IgD-negative memory B cell (primary cell): ENCODE data around the gene PLXNB2. TPM values are rescaled to one million over a fixed set of nuclear protein-coding genes. Genes with fewer than 3 reads are reported as not detected.

Experiments
- H3K27ac Mint-ChIP-seq, 3 donors: one replicate each; pipeline ENCODE4 v1.8.0; 2020 to 2022; ENCODE audit warnings: mild to moderate bottlenecking in 3 of 3, mixed read lengths in 3 of 3, moderate library complexity in 1 of 3
- H3K27me3 Mint-ChIP-seq: one replicate; pipeline ENCODE4 v1.8.0; 2021; ENCODE audit warnings: mixed read lengths
- H3K36me3 Mint-ChIP-seq: one replicate; pipeline ENCODE4 v1.8.0; 2020; ENCODE audit warnings: mild to moderate bottlenecking, mixed read lengths
- H3K4me1 Mint-ChIP-seq, 3 donors: one replicate each; pipeline ENCODE4 v1.8.0; 2020 to 2022; ENCODE audit warnings: mixed read lengths in 3 of 3, mild to moderate bottlenecking in 1 of 3
- H3K4me3 Mint-ChIP-seq, 4 donors: one replicate each; pipeline ENCODE4 v1.8.0; 2020 to 2022; ENCODE audit warnings: mild to moderate bottlenecking in 4 of 4, mixed read lengths in 4 of 4, moderate library complexity in 3 of 4
- H3K9me3 Mint-ChIP-seq, 3 donors: one replicate each; pipeline ENCODE4 v1.8.0; 2020 to 2021; ENCODE audit warnings: mixed read lengths in 3 of 3, mild to moderate bottlenecking in 1 of 3
- polyA plus RNA-seq: library from polyadenylated mRNA; unstranded; fragments of 300-500 nt; fragmentation: Illumina TruSeq; gene quantifications from one replicate; pipeline ENCODE4 v1.2.3, GENCODE V29; 2021

PLXNB2 gene
- polyA plus RNA-seq, 1 donor from 2014 or later = 2.7 TPM

DNA sequence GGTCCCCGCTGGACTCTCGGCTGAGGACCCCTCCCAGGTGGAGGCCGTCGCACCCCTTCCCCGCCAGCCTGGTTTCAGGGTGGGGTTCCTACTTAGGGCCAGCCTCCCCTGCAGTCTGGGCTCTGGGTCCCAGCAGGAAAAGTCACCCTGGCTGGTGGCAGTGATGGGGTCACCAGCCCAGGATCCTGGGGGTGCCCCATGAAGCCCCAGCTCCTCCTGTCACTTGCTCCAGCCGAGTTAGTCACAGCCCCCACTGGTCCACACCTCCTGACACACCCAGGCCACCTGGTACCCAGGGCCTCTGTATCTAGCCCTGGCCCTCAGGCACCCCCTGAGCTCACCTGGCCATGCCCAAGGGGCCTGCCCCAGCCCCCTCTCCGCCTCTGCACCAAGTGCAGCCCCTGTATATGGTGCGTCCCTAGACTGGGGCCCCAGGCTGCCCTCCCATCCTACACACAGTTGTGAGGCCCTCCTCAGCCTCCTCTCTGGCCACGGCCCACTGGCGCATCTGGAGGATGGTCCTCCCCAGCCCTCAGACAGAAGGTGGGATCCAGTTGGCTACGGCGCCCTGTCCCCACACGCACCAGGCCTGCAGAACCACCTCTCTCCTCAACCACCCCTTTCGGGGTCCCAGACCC, 6.7 kb downstream of the PLXNB2 start:
- peak overlapping the region in 1 of 3 donors; percentile 28 for H3K27ac Mint-ChIP-seq
- peaks cover 10 to 32% (median 25%) of the 10 kb centered on the region in 3 donors for H3K4me1 Mint-ChIP-seq
- no peaks in the 10 kb centered on the region for H3K9me3 Mint-ChIP-seq
- H3K36me3 Mint-ChIP-seq = no peaks in the 10 kb centered on the region
- peaks cover 5% of the 10 kb centered on the region for H3K27me3 Mint-ChIP-seq
- H3K4me3 Mint-ChIP-seq = peak overlapping the region in 1 of 4 donors; percentile 79

DNA sequence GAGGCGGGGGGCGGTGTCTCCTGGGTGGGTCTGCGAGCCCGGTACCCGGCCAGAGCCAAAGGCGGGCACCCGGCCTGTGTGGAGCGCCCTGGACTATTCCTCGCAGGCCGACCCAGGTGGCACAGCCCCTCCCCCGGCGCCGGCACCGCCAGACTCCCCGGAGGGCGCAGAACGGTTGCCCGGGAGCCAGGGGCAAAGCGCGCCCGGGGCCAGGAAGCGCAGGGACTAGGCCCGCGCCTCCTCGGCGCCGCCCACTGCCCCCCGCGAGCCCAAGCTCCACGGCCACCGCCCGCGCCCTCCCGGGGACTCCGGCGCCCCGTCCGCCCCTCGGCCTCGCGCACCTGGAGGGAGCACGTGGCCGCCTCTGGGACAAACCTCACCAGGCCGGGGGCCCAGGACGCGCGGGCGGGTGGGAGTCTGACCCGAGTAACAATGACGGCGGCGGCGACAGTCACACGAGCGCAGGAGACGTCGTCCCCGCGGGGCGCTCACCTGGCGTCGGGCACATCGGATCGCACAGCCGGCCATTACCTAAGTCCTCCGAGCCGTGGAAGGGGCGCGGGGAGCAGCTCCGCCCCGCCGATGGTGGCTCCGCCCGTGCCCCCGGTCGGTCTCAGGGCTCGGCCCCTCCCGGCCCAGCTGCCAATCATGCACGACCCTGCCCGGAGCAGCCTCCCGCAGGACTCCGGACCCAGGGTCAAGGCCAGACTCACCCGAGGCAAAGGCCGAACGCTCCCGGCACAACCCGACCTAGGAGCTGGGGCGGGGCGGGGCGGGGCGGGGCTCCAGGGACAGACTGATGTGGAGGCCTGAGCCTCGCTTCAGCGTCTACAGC, 7.4 kb downstream of the PLXNB2 start:
- Mint-ChIP-seq H3K4me3 (no peak overlapping the region), H3K27ac (no peak overlapping the region), H3K27me3 (peaks cover 4% of the 10 kb centered on the region), H3K4me1 (peaks cover 10 to 32% (median 24%) of the 10 kb centered on the region in 3 donors), H3K9me3 (no peaks in the 10 kb centered on the region), H3K36me3 (no peaks in the 10 kb centered on the region)

DNA sequence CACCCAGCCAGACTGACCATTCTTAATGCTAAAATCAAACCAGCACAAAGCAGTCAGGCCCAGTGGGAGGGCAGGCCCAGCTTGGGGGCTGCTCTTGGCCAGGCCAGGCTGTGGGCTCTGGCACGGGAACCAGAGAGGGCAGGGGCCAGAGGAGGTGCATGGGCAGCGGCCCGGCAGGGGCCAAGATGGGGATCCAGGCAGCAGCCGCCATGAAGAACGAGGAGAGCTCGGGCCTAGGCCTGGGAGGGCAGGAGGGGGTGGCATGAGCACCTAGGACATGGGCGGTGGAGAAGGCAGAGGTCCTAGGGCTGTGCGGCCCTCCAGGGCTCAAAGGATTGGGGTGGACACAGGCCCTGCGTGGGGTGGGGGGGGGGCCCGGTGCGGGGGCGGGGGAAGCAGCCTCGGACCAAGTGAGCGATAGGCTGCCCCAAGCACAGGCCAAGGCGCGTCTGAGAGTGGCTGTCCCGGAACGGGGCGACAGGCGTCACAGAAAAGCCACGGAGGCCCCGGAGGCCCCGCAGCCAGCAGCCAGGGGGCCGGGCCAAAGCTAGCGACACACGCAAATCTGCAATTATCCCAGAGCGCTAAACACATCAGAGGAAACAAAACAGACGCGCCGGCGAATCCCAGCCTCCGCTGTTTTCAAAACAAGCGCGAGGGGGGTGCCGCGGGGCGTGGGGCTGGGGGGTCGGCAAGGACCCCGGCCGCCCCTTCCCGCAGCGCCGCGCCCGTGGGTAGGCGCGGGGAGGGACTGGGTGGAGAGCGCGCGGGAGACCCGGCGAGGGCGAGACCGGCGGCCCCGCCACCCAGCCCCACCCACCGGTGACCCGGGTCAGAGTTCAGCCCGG, 8.3 kb downstream of the PLXNB2 start:
- peaks cover 4% of the 10 kb centered on the region for H3K27me3 Mint-ChIP-seq
- H3K27ac Mint-ChIP-seq = no peak overlapping the region
- peaks cover 7 to 25% (median 17%) of the 10 kb centered on the region in 3 donors for H3K4me1 Mint-ChIP-seq
- peak overlapping the region in 1 of 4 donors; percentile 49 for H3K4me3 Mint-ChIP-seq
- no peaks in the 10 kb centered on the region for H3K9me3 Mint-ChIP-seq
- no peaks in the 10 kb centered on the region for H3K36me3 Mint-ChIP-seq

DNA sequence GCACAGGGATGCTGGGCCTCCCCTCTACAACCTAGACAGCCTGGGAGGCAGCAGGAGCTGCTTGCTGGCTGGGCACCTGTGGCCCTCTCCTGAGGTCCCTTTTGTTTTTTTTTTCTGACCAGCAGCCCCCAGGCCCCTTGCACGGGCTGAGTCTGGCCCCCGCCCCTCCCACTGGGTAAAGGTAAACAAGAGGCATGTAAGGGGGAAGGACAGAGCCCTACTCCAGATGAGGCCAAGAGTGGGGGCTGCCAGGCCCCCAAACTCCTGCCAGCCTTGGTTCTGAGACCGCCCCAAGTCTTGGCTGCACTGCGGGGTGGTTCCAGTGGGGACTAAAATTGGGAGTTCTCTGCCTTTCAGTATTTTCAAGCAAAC, 9.2 kb downstream of the PLXNB2 start:
- Mint-ChIP-seq H3K9me3 (no peaks in the 10 kb centered on the region), H3K4me3 (no peak overlapping the region), H3K27ac (no peak overlapping the region), H3K4me1 (peaks cover 5 to 21% (median 15%) of the 10 kb centered on the region in 3 donors), H3K36me3 (no peaks in the 10 kb centered on the region), H3K27me3 (peaks cover 4% of the 10 kb centered on the region)

DNA sequence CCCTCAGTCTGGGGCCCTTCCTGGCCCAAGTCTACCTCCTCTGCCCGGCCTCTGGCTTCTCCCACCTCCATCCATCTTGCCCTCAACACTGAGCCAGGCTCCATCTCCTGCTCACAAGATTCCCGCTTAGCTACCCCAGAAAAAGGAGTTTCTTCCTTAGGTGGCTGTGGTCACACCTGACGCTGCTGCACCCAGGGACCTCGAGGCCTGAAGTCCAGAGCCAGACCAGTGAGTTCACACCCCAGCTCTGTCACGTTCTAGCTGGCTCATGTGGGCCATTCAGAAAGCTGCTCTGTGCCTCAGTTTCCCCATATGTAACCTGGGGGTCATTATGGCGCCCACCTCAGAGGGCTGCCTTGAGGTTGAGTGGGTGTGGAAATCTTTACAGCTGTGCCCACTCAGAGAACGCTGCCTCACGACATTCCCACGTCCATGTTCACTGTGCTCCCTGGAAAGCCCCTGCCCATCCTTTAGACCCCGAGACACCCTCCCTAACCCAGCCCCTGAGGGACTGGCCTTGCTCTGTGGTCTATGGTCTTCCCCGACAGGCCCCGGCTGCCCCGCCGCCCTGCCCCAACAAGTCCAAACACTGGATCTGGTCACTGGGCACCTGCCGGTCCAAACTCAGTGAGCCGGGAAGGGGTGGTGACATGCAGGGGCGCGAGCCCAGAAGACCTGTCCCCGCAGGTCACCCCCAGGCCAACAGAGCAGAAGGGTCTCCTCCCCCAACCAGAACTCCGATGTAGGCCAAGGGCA, 9.8 kb downstream of the PLXNB2 start:
- Mint-ChIP-seq H3K27me3 (peaks cover 8% of the 10 kb centered on the region), H3K9me3 (no peaks in the 10 kb centered on the region), H3K4me3 (peak overlapping the region in 1 of 4 donors; percentile 72), H3K4me1 (peaks cover 7 to 18% (median 14%) of the 10 kb centered on the region in 3 donors), H3K27ac (no peak overlapping the region), H3K36me3 (no peaks in the 10 kb centered on the region)

DNA sequence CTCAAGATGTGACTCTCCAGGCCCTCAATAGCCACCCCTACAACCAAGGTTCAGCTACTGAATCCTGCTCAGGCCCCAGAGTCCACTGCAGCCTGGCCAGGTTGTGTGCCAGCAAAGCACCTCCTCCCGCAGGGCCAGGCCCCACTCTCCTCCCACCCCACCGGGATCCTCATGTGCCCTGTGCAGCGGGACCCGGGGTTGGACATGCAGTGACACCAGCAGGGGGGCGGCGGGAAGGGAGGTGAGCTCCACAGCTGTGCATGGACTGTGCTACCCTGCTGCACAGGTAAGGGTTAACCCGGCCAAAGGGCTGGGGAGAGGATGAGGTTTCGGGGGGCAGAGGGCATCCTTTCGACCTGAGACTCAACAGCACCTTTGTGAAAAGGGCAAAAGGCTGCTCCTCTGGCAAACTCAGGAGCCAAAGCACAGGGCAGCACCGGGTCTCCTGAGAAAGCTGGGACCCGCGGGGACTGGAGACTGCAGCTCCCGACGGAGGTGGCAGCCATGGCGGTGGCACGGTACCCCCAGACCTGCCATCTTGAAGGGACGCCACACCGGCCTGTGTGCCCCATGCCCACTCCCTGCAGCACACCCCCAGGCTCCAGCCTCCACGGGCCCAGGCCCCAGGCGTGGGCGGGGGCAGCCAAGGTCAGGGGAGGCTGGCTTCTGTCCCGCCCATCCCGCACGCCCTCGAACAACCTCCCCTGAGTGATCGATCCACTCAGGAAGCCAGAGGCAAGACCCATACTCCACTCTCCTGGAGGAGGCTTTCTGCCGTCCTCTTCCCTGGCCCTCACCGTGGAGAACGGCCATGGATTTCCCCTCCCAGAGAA, 10.6 kb downstream of the PLXNB2 start:
- peak overlapping the region in 1 of 4 donors; percentile 72 for H3K4me3 Mint-ChIP-seq
- no peaks in the 10 kb centered on the region for H3K36me3 Mint-ChIP-seq
- H3K4me1 Mint-ChIP-seq = peaks cover 14 to 19% (median 18%) of the 10 kb centered on the region in 3 donors
- no peak overlapping the region for H3K27ac Mint-ChIP-seq
- H3K9me3 Mint-ChIP-seq = no peaks in the 10 kb centered on the region
- peaks cover 14% of the 10 kb centered on the region for H3K27me3 Mint-ChIP-seq

DNA sequence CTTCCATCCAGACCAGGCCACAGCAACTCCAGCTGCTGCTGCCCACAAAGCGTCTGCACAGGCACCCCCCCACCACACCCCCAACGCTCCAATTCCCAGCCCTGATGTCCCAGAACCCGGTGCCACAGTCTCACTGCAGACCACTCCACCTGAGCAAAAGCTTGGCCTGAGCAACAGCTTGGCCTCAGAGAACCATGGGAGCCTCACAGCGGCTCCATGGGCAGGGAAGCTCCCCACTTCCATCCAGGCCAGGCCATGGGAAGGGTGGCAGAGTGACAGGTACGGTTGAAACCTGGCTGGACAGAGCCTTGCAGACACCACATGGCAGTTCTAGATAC, 13.2 kb downstream of the PLXNB2 start:
- H3K4me3 Mint-ChIP-seq = peak overlapping the region in 2 of 4 donors; percentile 17 to 82
- peaks cover 10 to 20% (median 15%) of the 10 kb centered on the region in 3 donors for H3K4me1 Mint-ChIP-seq
- H3K27ac Mint-ChIP-seq = peak overlapping the region in 2 of 3 donors; percentile 18 to 80
- H3K9me3 Mint-ChIP-seq = no peaks in the 10 kb centered on the region
- H3K27me3 Mint-ChIP-seq = peaks cover 10% of the 10 kb centered on the region
- H3K36me3 Mint-ChIP-seq = no peaks in the 10 kb centered on the region

DNA sequence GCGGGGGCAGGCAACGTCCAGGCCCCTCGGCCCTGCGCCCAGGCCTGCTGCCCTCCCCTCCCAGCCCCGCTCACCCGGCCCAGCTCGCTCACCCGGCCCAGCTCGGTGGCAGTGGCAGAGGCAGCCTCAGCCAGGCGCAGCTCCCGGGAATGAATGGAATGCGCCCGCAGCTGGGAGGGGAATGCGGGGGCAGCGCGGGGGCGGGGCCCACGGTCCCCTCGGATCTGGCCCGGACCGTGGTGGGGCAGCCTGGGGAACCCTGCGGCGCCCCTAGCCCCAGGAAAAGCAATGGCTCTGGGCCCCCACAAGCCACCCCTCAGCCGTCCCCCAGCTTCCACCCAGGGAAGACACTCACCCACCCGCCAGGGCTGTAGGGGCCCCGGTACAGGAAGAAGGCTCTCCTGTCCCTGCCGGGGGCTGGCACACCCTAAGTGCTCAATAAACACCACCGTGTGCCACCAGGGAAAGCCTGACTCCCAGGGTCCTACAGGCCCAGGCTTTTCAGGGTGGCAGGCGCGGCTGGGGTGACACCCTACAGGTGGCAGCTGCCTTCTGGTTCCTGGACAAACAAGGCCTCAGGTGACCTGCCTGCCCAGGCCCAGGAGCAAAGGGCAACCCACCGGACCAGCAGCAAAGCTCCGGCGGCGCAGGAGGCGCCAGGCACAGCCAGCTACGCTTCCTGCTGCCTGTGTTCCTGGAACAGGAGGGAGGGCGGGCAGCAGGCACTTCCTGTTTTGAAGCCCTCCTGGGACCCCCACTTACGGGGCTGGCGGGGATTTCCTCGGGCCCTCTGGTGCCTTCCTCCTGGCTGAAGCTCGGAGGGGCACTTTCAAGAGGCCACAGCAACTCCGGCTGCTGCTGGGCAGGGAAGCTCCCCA, 13.8 kb downstream of the PLXNB2 start:
- no peaks in the 10 kb centered on the region for H3K9me3 Mint-ChIP-seq
- H3K4me1 Mint-ChIP-seq = peaks cover 10 to 20% (median 15%) of the 10 kb centered on the region in 3 donors
- H3K27ac Mint-ChIP-seq = peak overlapping the region in 2 of 3 donors; percentile 18 to 80
- H3K27me3 Mint-ChIP-seq = peaks cover 10% of the 10 kb centered on the region
- H3K36me3 Mint-ChIP-seq = no peaks in the 10 kb centered on the region
- H3K4me3 Mint-ChIP-seq = peak overlapping the region in 3 of 4 donors; percentile 17 to 82 (median 39)

DNA sequence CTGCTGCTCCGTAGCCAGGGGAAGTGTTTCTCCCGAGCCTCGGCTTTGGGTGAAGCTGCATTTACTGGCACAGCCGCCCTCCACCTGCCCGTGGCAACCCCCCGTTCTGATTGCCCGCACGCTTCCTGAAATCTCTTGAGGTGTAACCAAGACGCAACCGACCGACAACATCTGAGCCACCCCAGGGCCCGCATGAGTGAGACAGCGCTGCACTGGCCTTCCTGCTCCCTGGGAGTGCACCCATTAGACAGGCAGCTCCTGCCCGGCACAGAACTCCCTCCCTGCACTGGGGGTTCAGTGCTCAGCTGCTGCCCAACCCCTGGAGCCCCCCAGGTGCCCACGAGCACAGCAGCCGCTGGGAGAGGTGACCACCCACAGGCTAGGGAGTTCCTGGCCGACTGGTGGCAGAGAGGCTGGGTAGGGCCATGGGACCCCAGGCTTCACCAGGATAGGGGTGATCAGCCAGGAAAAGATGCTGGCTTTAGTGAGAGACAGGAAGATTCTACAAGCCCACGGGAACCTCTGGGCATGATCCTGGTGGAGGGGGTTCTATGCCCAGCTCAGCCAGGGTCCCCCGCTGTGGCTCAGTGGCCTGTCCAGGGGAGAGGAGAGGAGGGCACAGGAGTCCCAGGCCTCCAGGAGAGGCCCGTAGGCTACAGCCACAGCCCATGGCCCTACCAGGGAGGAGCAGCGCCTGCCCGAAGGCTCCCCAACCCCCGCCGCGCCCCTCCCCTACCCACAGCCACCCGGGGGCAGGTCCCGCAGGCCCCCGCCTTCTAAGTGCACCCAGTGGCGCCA, 14.6 kb downstream of the PLXNB2 start:
- peaks cover 10 to 20% (median 15%) of the 10 kb centered on the region in 3 donors for H3K4me1 Mint-ChIP-seq
- H3K36me3 Mint-ChIP-seq = no peaks in the 10 kb centered on the region
- H3K27ac Mint-ChIP-seq = peak overlapping the region; percentile 72 to 87 (median 78)
- peak overlapping the region; percentile 61 to 94 (median 74) for H3K4me3 Mint-ChIP-seq
- H3K27me3 Mint-ChIP-seq = peaks cover 10% of the 10 kb centered on the region
- no peaks in the 10 kb centered on the region for H3K9me3 Mint-ChIP-seq

DNA sequence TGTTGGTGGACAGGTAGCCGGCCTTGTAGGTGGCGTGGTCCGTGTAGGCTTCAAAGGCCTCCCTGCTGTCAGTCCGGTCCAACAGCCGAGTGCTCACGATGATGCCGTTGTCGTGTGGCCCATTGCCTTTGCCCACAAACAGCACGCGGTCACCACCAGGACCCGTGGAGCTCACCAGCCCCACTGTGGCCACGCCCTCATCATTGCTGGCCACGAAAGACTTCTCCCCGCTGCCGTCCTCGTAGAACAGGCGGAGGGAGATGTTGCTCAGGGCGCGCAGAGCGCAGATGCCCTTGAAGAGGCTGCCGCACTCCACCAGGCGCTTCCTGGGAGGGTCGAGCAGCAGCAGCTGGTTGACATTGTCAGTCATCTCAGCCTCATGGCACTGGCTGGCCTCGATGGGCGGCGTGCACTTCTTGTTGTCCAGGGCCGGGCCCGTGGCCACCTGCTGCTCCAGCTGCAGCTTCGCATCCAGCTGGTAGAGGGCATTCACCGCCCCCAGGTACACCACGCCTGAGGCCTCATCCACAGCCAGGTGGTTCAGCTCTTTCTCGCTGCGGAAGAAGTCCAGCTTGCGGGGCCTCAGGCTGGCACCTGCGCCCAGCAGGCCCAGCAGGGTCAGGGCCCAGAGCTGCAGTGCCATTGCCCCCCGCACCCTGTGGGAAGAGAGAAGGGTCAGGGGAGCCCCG, 17.4 kb downstream of the PLXNB2 start:
- H3K9me3 Mint-ChIP-seq = no peaks in the 10 kb centered on the region
- no peak overlapping the region for H3K27ac Mint-ChIP-seq
- no peak overlapping the region for H3K4me3 Mint-ChIP-seq
- H3K27me3 Mint-ChIP-seq = peaks cover 10% of the 10 kb centered on the region
- peaks cover 10 to 15% (median 15%) of the 10 kb centered on the region in 3 donors for H3K4me1 Mint-ChIP-seq
- no peaks in the 10 kb centered on the region for H3K36me3 Mint-ChIP-seq

DNA sequence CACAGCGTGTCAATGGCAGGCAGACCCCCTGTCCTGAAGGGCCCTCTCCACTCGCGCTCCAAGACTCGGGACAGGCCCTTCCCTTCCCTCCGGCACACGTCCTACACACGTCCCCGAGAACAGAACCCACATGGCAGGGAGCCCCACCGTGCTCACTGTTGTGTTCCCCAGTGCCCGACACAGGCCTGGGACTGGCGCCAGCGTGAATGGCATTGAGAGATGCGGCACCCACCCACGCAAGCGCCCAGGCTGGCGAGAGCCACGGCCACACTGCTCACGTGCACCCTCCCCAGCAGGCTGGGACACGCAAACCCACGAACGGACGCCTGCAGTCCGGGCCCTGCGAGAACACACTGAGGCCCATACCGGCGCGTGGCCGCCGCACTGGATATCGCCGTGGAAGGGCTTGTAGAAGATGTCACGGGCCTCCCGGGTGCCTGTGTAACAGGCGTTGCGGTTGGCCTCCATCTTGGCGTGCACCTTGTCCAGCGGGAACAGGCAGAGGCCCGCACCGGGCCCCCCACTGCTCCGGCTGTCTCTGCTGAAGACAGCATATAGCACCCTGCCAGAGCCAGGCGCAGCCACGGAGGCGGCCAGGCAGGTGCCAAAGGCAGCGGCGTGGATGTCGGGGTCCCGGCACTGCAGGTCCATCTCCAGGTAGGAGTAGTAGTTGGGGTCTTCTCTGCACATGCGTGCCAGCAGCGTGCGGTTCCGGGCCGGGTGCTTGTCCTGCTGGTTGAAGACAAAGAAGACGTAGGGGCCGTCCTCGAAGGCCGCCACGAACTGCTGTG, 18.1 kb downstream of the PLXNB2 start:
- H3K27ac Mint-ChIP-seq = no peak overlapping the region
- no peaks in the 10 kb centered on the region for H3K9me3 Mint-ChIP-seq
- H3K4me1 Mint-ChIP-seq = peaks cover 10 to 17% (median 15%) of the 10 kb centered on the region in 3 donors
- peaks cover 10% of the 10 kb centered on the region for H3K27me3 Mint-ChIP-seq
- no peaks in the 10 kb centered on the region for H3K36me3 Mint-ChIP-seq
- no peak overlapping the region for H3K4me3 Mint-ChIP-seq
